T-helper 9 cell (primary cell): Measurements from ENCODE around the gene CFAP61.

Experiments
- DNase-seq: peaks from one replicate; pipeline ENCODE4 v3.0.0-alpha.2; 2020

CFAP61 gene

DNA sequence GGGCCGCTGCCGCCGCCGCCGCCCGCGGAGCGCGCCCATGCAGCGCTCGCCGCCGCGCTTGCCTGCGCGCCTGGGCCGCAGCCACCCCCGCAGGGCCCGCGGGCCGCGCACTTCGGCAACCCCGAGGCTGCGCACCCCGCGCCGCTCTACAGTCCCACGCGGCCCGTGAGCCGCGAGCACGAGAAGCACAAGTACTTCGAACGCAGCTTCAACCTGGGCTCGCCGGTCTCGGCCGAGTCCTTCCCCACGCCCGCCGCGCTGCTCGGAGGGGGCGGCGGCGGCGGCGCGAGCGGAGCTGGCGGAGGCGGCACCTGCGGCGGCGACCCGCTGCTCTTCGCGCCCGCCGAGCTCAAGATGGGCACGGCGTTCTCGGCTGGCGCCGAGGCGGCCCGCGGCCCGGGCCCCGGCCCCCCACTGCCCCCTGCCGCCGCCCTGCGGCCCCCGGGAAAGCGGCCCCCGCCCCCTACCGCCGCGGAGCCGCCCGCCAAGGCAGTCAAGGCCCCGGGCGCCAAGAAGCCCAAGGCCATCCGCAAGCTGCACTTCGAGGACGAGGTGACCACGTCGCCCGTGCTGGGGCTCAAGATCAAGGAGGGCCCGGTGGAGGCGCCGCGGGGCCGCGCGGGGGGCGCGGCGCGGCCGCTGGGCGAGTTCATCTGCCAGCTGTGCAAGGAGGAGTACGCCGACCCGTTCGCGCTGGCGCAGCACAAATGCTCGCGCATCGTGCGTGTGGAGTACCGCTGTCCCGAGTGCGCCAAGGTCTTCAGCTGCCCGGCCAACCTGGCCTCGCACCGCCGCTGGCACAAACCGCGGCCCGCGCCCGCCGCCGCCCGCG lies 316.3 kb downstream of the CFAP61 start:
- DNase-seq, result no peak

- DNase-seq, result no peak
Observed at GRCh38 chr20:20369250-20370093, 317.1 kb downstream of the CFAP61 start.

- DNase-seq, result no peak
Observed at GRCh38 chr20:20370094-20370575, 317.8 kb downstream of the CFAP61 start.

DNA sequence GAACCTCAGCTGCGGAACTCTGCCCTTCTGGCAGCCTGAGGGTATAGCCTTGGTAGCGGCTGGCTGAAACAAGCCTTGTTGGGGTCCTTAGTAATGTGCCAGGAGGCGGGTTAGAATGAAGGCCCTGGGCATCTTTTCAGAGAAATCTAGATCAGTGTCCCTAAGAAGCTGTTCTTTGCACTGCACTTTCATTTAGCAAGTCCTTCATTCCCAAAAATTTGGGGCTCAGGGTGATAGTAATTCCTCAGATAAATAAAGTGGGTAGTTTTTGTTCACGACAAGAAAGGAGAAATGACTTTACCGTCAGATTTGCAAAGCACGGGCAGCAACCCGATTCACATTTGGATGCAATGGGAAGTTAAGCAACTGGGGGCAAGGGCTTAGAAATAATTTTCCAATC lies 318.8 kb downstream of the CFAP61 start:
- DNase-seq, result no peak

GRCh38 chr20:20371681-20372080 lies 319.3 kb downstream of the CFAP61 start:
- DNase-seq, result no peak

- DNase-seq, result no peak
Observed at GRCh38 chr20:20373091-20373571, 320.8 kb downstream of the CFAP61 start.

- no peak for DNase-seq
Observed at GRCh38 chr20:20375862-20376261, 323.5 kb downstream of the CFAP61 start.

DNA sequence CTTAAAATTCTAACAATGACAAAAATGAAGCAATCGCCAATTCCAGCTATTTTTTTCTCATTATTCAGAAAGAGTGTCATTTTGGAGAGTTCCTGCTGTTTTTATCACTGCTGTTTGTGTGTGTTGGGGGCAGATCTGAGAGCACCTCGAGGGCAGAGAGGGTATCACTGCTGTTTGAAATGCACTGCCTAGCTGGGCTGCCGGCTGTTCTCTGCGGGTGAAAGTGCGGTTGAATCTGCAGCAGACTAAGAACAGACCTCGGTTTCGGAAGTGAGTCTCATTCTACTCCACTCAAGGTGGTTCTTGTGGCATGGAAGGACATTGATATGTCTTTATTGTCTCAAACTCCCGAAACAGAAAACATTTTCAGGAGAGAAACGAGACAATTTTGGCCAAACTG lies 333.9 kb downstream of the CFAP61 start:
- DNase-seq, result no peak

GRCh38 chr20:20390393-20390792 lies 338.1 kb downstream of the CFAP61 start:
- DNase-seq, result no peak

GRCh38 chr20:20391115-20391514 lies 338.8 kb downstream of the CFAP61 start:
- DNase-seq, result no peak

- DNase-seq, result no peak
Observed at GRCh38 chr20:20391766-20392165, 339.4 kb downstream of the CFAP61 start.

- DNase-seq, result no peak
Observed at GRCh38 chr20:20393207-20394120, 341.1 kb downstream of the CFAP61 start.

DNA sequence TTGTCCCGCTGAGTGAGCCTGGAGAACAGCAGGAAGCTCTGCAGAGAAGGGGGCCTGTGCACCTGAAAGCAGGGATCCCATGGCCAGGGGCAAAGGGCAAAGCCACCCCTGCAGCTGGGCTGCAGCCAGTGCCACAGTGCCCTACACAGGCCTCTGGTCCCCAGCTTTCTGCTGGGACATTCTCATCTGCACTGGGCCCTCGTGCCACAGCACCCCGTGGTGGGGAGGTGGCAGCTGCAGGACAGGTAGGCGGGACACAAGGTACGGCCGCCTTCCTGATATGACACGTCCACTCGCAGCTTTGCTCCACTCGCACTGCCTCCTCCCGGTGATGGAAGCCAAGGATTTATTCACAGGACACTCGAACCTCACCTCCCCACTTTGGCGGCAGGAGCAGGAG lies 342.8 kb downstream of the CFAP61 start:
- no peak for DNase-seq

DNA sequence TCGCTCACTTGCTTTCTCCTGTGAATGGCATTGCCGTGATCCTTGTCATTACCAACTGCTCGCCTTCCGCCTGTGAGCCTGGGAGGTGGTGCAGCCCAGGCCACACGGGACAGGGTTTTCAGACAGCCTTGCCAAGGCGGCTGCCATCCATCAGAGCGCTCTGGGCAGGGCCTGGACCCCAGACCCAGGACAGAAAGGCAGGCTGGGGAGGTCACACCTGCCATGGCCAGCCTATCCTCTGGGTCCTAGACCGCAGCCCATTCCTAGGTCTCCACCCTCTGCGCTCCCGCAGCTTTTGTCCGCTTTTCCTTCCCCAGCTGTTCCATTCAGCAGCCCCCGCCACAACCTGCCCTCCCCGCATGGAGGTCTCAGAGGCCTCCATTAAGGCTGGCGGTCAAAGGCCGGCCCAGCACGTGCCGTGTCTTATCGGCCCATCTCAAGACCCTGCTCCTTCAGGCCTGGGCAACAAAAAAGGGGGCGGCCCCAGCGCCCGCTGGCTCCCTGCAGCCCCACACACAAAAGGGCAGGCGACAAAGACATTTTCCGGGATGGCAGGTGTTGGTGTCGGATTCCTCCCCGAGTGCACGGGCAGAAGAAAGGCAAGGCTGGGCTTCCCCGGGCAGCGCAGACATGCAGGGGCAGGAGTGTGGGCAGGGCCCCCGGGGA lies 343.7 kb downstream of the CFAP61 start:
- no peak for DNase-seq

DNA sequence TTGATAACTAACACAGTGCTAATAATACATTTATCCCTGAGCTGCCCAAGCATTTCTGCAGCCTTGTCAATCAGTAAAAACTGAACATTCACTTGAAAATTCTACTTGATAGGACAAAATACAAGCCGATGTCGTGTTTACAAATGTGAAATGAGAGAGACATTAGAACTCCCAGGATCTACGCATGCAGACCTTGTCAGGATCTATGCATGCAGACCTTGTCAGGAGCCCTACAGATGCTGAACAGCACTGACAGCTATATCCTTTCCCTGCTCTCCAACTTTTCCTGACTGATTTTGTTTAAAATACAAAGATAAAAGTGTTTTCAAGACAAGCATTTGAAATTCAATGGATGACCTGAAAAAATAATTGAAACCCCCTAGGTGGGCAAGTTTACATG lies 344.5 kb downstream of the CFAP61 start:
- no peak for DNase-seq

DNA sequence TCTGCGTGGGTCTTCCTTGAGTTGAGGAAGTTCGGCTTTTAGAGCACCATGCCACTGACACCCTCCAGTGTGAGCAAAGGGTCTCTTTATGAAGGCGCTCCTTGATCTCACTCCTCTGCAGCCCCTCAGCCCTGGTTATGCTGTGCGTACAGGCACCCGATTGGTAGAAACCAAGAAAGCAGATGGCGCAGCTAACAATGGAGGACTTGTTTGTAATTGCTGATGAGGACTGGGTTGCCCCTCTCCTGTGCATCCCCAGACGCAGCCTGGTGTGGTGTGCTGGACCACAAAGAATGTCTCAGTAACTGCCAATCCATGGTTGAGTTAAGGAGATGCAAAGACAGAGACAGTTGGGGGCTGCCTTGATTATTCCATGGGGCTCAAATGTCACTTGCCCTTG lies 345.8 kb downstream of the CFAP61 start:
- DNase-seq, result no peak

- DNase-seq, result no peak
Observed at GRCh38 chr20:20399531-20400500, 347.5 kb downstream of the CFAP61 start.

- no peak for DNase-seq
Observed at GRCh38 chr20:20401991-20402390, 349.7 kb downstream of the CFAP61 start.

DNA sequence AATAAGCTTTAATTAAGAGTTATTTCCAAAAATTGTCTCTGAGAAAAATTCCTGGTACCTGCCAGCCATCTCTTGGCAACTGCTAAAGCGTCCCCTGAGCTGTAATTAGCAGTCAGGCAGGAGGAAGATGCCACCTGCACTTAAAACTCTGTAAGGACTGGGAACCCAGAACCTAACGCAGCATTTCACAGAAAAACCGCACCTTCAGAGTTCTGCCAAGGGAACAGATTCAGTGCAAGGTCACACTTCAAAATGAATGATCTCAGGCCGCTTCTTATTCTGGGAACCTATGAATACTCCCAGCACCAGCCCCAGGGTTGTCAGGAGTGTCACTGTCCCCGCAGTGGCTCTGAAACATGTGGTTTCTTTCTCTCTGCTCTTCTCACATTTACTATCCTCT lies 352.3 kb downstream of the CFAP61 start:
- DNase-seq, result no peak

DNA sequence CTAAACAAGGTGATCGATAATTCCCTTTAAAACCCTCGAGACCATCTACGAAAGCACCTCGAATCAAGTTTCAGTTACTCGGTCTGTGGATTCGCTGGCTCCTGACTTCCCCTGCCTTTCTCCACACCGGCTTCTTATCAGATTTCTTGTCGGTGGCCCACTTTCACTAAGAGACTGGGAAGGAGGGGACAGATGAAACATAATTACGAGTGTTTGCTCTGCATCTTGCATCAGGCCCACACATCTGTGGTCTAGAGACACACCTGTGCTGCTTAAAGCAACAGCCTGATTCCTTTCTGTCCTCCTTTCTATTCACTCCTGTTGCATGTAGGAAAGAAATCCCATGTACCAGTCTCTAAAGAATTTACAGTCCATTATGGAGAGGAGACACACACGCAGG lies 353.3 kb downstream of the CFAP61 start:
- DNase-seq, result no peak

DNA sequence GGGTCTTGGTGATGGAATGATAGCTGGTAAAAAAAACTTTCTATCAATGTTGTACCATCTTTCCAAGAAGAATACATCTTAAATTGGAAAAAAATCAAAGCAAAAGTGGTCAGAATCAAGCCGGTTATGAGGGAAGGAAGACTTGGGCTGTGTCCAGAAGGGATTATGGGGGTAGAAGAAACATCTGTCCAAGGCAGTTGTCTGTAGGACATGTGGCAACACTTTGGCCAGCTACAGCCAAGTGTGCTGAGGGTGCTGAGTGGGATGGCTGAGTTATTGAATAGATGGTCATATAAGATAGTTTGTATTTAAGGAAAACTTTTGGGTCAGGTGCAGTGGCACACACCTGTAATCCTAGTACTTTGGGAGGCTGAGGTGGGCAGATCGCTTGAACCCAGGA lies 354.0 kb downstream of the CFAP61 start:
- DNase-seq, result no peak
